Measurements from ENCODE around the gene NQO2. TPM values are rescaled to one million over a fixed set of nuclear protein-coding genes. Genes with fewer than 3 reads are reported as not detected.

NQO2 gene, protein sequence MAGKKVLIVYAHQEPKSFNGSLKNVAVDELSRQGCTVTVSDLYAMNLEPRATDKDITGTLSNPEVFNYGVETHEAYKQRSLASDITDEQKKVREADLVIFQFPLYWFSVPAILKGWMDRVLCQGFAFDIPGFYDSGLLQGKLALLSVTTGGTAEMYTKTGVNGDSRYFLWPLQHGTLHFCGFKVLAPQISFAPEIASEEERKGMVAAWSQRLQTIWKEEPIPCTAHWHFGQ
- 8.0 TPM for total RNA-seq

DNA sequence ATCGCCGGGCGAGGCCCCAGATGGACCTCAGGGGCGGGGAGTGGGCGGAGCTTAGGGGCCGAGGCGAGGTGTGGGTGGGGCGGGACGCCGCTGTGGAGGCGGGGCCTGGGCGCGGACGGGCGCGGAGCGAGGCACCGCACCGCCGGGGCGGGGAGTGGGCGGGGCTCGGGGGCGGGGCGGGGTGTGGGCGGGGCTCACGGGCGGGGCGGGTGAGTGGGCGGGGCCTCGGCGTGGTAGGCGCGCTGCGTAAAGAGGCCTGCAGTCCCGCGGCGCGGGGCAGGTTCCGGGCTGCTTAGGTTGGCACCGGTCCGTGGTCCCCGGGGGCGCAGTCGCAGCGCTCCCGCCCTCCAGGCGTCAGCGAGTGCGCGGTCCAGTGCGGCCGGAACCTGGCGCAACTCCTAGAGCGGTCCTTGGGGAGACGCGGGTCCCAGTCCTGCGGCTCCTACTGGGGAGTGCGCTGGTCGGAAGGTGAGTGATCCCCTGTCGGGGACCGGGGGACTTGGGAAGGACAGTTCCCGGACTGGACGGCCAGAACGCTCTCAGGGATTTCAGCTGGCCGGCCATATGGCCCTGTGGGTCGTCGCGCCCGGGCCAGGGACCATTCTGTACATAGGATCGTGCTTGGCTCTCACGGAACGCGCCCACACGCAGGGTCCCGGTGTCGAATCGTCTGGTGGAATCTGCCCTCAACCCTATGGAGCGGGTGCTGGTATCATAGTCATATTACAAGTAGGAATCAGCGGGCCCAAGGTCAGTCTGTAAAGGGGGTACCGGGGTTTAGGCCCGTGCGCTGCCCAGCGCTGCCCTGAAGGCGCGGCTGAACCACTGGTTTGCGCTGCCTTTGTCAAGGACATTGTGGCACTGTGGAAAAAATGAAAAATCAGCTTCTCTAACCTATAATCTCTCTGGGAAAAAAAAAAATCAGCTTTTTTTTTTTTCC is at the start of gene NQO2:
Gene NQO2 (plus strand): TSS at position 277 of the 940 bp plus-strand sequence. CDS start 6,659 bp downstream, outside the sequence.
- peak; percentile 90 for DNase-seq

DNA sequence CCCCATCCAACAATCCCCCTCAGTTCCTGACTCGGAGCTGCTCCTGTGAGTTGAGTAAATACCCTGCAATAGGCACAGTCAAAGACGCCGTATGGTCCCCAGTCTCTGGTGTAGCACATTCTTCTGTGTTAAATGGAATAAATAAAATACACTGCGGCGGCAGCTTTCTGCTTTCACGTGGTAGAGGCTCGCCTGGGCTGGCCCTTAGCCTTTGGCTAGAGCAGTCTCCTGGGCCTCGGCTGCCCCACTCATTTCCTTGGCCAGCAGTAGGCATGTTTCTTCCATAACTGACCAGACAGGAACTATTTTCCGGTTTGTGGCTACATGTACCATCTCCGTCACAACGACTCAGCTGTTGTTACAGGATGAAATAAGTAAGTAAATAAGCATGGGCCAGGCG is 49.0 kb upstream of the NQO2 start:
- no peak for DNase-seq

DNA sequence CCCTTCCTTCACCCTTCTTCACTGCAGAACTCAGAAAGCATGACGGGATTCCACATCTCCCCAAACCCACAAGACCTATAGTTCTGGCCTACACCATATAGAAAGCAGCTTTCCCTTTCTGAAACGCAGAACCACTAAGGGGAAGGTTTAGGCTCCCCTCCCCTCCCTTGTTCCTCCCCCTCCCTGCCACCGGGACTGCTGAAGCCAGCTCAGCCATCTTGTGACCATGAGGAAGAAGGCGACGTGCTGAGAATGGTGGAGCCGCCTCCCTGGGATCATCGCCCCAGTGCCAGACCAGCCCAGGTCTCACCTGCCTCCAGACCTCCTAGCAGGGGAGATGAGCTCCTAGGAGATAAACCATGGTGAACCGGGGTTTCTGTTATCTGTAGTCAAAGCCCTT is 48.0 kb upstream of the NQO2 start:
- no peak for DNase-seq

DNA sequence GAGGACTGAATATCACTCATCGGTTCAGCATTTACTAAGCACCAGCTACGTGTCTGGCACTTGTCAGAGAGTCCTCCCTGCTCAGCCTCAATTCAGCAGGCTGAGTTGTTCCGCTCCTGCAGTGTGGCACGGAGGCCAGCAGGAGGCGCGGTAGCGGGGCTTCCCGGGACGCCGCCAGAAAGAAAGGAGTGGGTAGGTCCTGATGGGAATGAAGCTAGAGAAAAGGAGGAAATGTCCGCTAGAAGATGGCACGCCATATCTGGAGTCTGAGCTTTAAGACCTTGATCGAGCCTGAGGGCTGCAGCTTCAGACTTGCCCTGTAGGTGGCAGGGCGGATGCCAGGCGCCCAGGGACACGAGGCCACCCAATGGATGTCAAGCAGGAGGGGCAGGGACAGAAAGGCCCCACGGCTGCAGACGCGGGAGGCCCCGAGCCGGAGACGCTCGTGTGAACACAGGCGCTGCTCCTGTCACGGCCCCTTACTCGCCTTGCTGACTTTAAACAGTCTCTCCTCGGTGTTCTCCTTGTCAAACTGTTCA is 47.1 kb upstream of the NQO2 start:
- DNase-seq = peak; percentile 42

DNA sequence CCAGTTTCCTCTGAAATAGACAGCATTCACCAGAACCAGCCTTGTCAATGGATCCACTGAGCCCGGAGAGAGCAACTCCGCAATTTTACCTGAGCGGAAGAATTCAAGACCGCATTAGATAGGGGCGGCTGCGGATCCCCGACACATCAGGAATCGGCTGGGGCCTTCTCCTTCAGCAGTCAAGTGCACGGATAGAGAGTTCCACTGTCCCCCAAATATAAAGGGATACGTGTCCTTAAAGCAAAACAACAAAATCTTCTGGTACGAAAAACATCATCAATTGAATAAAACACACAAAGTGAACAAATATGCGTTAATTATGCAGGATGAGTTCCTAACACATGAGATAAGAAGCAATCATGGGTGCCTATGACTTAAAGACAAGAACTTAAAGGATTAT is 46.6 kb upstream of the NQO2 start:
- DNase-seq = no peak

DNA sequence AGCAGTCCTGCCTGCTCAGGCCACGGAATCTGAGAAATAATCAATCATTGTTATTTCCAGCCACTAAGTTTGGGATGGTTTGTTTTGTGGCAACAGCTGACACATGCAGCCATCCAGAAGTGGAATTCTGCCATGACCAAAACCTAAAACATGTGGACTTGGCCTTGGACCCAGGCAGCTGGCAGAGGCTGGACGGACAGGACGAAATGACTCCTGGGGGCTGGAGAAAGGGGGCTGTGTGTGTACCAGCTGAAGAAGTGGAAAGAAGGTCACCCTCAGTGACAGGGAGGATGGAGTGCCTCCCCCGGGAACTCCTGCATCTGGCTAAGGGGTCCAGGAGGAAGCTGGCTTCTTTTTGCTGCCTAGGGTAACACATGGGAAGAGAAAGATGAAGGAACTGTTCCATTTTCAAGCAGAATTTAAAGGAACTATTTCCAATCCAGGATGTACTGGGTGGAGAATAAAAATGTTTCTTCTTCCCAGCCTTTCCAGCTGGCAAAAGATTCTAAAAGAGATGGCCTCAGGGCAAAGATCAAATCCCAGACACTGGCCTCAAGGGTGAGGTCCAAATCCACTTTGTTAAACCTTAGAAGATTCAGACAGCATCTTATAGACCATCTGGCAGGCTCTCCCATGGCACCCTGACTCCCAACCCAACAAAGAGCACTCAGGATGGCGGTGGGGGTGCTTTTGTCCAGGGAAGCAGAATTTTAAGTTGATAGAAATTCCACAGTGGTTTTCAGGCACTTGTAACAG is 42.6 kb upstream of the NQO2 start:
- no peak for DNase-seq

DNA sequence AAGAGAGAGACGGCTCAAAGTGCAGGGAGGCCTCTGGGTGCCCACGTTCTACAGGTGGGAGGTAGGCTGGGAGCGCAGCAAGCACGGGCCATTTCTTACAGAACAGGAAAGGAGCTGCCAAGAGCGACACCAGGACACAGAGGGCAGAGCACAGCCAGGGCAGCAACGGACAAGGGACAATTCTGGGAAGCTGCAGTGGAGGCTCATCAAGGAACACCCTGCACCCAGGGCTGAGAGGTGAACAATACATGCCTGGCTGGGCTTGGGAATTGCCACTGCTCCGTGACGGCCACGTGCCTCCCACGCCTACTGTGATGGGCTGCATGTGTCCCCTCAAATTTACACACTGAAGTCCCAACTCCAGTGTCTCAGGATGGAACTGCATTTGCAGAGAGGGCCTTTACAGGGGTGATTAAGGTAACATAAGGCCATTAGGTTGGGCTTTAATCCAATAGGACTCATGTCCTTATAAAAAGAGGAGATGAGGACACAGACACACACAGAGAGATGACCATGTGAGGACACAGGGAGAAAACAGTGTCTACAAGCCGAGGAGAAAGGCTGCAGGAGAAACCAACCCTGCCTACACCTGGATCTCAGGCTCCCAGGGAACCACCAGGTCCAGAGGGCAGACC is 41.9 kb upstream of the NQO2 start:
- DNase-seq = no peak

DNA sequence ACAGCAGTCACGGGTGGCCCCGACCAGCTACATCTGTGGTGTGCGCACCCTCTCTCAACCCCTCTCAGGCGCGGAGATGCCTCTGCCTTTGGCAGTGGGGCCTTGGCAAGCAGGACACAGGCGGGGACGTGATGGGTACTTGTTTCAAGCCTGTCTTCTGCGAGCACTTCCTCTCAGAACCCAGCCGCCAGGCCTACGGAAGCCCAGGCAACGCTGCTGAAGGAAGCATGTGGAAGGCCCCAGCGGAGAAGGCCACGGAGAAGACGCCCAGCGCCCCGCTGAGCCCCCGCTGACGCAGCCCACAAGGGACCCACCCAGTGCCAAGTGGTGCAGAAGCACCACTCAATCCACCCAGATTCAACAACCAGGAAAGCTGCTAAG is 41.4 kb upstream of the NQO2 start:
- DNase-seq = no peak

DNA sequence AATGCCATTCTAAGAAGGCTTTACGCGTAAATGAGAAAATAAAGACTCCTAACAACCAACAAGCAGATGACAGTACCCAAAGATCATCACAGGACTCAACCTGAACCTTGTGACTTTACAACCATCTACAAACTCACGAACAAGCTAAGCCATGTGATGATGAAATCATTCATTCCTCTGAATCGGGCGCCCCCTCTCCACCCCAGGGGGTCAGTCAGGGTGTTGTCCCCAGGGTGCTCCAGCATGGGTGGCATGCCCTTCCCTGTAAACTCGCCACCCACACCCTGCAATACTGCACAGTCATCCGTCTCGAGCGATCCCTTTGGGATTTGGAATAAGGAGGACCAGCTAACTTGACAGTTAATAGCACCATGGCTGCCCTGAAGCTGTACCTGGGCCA is 40.9 kb upstream of the NQO2 start:
- DNase-seq = no peak

DNA sequence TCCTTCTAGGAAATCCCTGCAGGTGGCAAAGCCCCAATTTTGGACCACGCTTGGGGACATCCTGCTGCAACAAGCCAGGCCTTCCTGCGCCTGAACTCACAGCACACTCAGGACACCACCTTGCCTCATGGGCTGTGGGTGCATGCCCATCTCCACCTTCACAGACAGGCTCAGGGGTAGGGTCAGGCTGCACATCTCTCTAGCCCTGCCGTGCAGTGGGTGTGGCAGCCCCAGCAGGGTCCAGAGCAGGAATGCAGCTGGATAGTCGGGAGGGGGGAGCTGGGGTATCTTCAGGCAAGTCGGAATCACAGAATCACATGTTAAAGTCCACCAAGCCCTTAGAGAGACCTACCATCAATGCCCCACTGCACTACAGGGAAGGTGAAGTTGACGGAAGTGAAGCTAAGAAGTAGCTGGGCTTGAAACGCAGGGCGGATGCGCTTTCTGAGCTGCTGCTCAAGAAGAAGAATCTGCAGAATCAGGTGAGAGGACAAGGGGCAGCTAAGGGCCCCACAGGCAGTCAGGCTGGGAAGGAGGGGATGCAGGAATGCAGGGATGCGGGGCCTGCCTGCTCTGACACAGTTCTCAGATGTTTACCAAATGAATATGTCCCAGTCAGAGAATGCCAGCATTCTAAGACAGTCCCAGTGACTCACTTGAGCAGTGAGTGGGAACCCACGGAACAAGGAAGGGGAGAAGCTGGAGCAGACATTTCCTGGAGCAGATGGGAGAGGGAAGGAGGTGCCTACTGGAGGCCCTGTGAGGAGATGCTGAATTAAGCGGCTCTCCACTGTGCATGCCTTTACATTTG is 39.6 kb upstream of the NQO2 start:
- peak; percentile 61 for DNase-seq

DNA sequence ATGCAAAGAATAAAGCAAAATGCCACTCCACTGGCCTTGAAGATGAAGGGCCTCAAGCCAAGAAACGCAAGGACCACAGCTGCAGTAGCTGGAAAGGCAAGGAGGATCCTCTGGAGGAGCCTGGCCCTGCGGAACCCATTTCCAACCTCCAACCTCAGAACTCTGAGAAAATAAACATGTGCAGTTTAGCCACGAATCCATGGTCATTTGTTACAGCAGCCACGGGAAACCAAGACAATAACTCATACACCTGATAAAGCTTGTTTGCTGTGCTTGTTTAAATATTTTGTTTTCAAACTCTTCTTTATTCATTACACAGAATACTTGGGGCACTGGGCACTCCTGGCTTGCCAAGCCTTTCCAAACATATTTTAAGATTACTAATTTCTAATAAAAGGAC is 38.8 kb upstream of the NQO2 start:
- DNase-seq = no peak

DNA sequence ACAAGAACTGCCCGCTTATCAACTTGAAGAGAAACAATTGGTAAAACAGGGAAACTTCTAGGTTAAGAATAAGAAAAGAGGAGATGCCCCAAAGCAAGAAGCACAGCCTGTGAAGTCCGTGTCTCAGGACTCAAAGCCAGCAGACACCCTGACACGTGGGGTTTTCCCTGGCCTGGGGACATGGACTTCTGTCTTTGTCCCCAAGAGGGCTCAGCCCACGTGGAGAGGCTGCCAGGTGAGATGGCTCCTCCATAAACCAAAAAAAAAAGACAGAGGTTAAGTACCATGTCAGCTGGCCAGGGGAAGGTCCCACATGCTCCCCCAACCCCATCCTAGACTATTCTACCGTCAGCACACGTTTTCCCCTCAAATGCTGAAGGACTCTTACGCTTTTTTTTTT is 38.2 kb upstream of the NQO2 start:
- DNase-seq = no peak

DNA sequence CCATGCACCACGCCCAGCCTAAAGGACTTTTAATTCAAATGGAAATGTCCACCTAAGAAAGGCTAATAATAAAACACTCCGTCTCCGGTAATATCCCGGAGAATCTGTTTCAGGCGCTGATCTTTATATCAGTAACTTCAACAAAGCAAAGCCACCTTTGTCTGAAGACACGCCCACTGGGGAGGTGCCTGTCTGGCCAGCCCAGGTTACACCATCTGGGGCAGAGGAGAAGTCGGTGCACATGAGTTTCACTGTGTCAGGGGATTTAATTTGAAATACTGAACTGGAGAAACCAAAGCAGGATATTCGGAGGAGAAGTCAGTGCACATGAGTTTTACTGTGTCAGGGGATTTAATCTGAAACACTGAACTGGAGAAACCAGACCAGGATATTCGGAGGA is 37.7 kb upstream of the NQO2 start:
- DNase-seq = no peak

DNA sequence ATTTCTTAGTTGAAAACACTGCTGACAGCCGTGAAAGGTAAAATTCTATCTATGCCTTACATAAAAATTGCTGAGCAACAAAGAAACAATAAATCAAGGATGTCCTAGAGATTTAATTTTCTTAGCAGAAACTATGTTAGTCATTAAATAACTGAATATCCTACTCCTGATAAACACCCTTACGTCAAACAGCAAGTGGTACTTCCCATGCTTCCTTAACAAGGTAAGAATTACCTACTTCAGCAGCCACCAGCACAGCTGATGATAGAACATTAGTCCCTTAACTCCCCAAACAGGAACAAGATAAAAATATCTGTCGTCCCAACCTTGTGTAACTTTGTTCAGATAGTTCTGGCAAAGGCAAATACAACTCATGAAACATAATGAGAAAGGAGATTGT is 37.1 kb upstream of the NQO2 start:
- DNase-seq = no peak

DNA sequence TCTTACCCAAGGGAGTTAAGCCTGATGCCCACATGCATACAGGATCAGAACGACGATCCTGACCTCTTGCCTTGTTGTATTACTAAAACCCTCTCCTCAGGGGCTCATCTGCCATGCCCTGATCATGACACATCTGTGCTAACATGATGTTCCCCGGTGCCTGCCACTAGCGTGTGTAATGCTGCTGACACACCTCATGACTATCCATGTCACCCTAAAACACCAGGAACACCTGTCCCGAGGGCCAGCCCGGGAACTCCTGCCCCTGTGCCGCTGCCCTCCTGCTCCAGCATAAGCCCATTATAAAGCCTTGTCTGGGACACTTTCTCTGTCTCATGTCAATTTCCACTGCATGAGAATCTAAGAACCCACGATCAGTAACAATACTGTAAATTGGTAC is 35.9 kb upstream of the NQO2 start:
- no peak for DNase-seq

DNA sequence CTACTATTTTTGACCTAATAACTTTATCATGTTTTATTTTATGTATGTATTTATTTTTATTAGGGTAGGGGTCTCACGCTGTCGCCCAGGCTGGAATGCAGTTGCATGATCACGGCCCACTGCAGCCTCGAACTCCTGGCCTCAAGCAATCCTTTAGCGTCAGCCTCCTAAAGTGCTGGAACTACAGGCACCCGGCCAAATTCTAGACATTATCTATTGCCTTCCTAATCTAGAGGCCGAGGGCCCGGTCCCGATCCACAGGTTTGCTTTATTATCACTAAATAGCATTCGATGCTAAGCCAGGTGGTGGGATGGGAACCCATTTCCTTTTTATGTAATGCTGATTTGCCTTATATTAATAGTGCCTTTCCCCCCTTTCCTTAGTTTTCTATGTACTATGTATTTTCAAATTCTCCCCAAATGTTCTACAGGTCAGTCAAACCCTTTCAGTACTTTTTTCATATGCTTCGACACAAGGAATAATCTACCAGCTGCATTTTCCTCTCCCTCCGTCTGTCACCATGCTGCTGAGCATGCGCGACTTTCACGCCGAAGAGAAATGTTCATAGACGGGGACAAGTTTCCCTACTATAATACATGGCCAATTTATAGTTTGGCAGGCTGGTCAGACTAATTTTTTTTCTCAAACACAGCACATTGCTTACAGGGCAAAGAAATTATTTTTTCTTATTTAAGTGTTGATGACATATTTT is 34.7 kb upstream of the NQO2 start:
- no peak for DNase-seq

DNA sequence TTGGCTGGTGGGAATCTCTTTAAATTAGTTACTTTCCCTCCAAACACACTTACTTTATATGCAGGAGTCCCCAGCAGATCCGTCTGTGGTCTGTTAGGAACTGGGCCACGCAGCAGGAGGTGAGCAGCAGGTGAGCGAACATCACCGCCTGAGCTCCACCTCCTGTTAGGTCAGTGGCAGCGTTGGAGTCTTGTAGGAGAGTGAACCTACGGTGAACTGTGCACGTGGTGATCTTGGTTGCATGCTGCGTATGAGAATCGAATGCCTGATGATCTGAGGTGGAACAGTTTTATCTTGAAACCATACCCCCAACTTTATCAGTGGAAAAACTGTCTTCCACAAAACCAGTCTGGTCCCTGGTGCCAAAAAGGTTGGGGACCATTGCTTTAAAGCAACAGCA is 33.3 kb upstream of the NQO2 start:
- no peak for DNase-seq

DNA sequence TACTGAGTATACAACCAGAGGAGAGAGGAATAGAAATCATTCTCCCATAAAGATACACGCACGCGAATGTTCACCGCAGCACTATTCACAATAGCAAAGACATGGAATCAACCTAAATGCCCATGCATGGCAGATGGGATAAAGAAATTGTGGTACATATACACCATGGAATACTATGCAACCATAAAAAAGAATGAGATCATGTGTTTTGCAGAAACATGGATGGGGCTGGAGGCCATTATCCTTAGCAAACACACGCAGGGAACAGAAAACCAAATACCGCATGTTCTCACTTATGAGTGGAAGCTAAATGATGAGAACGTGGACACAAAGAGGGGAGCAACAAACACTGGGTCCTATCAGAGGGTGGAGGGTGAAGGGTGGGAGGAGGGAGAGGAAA is 31.8 kb upstream of the NQO2 start:
- DNase-seq = no peak

DNA sequence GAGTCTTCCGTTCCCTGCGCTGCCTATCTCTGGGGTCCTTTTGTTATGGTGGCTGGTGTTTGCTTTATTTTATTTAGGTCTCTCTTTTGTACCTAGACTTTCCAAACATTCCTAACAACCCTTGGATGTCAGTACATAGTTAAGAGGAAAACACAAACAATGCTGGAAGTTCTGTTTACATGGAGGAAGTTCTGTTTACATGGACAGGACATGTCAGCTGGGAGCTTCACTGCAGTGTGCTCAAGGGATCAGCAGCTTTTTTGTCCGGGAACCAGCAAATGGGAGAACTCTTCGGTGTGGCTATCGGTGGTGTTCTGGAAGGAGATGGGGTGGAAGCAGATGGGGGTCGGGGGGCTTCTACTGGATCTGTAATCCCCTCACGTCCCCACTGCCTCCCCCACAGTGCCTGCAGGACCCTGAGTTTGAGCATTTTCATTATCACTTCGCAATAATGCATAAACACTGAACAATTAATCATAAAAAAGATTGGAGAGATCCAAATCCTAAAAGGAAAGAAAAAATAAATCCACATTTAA is 31.0 kb upstream of the NQO2 start:
- DNase-seq = no peak

DNA sequence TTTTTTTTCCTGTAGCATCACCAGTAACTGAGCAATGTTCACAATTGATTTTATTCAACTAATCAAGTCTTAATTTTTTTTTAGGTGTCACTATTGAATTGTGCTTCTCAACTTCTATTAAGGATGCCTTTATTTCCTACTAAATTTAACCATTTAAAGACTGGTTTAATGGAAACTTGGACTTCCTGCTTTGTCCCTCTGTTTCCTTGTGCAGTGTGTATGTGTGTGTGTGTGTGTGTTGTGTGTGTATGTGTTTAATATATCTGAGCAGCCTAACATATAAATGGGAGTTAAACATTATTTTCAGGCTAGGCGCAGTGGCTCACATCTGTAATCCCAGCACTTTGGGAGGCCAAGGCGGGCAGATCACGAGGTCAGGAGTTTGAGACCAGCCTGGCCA is 30.1 kb upstream of the NQO2 start:
- no peak for DNase-seq

Data from occipital lobe (tissue), 2 donors.